ENCODE measurements around the gene CAMK2G. TPM values are rescaled to one million over a fixed set of nuclear protein-coding genes. Genes with fewer than 3 reads are reported as not detected.
"Not testable (repeated sequence)": the region's sequence is repeated elsewhere in the genome, so short reads cannot be mapped to it uniquely, and the experiment has no call there.

Gene CAMK2G
- total RNA-seq, 4 donors from 2014 or later = 10.6 to 35.8 (median 15.6) TPM

DNA sequence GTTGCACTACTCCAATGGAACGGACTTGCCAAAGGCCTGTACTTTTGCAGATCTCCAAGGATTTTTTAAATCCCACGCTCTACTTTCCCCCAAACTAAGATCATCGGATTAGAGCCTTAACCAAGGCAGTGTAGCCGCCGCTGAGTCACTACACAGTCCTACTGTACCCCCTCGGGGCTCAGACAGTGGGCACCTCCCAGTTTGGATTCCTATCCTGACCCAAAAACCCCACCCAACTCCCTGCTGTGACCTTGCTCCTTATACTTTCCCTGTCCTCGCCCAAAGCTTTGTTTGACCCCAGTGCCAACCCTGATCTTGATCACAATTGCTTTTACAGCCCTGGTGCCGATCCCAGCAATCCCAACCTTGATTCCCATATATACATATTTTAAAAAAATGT is 19.1 kb upstream of the CAMK2G start:
- TF ChIP-seq, protein P1, sequence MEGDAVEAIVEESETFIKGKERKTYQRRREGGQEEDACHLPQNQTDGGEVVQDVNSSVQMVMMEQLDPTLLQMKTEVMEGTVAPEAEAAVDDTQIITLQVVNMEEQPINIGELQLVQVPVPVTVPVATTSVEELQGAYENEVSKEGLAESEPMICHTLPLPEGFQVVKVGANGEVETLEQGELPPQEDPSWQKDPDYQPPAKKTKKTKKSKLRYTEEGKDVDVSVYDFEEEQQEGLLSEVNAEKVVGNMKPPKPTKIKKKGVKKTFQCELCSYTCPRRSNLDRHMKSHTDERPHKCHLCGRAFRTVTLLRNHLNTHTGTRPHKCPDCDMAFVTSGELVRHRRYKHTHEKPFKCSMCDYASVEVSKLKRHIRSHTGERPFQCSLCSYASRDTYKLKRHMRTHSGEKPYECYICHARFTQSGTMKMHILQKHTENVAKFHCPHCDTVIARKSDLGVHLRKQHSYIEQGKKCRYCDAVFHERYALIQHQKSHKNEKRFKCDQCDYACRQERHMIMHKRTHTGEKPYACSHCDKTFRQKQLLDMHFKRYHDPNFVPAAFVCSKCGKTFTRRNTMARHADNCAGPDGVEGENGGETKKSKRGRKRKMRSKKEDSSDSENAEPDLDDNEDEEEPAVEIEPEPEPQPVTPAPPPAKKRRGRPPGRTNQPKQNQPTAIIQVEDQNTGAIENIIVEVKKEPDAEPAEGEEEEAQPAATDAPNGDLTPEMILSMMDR (IDR thresholded peaks at IDR 0.05) = no peak
- DNase-seq (ENCODE audit: low spot score) = no peak
- ATAC-seq (ENCODE audit: low FRiP score) = no peak

DNA sequence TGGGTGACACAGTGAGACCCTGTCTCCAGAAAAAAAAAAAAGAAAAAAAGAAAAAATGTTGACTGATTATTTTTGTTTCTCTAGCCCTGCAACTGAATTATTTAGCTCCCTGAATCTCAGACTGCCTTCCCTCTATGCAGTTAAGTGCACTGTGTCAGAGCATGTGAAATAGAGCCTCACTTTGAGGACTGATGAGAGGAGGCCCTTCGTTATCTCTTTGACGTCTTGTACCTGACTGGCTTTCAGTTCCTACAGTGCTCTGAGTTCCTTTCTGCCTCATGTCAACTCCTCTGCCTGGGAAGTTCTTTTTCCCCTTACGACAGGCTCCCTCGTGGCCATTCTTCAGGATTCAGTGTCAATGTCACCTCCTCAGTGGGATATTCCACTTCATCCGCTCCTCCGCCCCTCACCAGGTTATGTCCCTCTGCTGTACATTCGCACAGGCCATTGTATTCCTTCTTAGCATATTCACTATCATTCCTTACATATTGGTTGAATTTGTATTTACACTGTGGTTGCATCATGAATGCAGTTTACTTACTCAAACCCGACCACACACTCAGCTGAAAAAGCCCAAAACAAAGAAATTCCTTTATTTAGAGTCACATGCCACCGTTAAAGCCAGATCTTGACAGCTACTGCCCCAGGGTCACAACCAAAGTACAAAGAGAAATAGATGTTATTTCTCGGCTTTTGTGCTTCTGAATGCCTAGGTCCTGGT is 18.1 kb upstream of the CAMK2G start:
- DNase-seq (ENCODE audit: low spot score) (no peak), ATAC-seq (ENCODE audit: low FRiP score) (no peak)
- TF ChIP-seq, protein P1 (IDR thresholded peaks at IDR 0.05) = no peak

DNA sequence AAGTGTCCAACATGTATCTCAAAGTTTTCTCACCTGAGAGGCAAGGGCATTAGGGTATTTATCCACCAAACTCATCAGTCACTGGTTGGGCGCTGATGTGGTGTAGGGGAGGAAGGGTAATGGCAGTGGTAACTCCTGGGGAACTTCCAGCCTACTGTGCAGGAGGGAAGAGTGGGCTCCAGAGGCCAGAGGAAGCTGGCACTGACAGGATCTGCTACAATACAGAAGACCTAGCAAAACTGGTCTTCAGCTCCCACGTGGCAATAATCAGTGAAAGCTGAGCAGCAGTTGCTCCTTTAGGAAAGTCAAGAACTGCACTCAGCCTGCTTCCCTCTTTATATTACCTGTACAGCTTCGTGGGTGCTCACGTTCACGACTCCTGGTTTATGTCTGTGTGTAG is 17.2 kb upstream of the CAMK2G start:
- no peak for ATAC-seq (ENCODE audit: low FRiP score)
- TF ChIP-seq, protein P1 (IDR thresholded peaks at IDR 0.05) = no peak
- no peak for DNase-seq (ENCODE audit: low spot score)

DNA sequence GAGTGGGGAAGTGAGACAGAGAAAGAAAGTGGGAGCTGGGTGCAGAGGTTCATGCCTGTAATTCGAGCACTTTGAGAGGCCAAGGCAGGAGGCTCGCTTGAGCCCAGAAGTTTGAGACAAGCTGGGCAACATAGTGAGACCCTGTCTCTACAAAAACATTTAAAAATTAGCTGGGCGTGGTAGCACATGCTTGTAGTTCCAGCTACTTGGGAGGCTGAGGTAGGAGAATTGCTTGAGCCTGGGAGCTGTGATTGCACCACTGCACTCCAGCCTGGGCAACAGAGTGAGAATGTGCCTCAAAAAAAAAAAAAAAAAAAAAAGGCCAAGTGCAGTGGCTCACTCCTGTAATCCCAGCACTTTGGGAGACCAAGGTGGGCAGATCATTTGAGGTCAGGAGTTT is 16.5 kb upstream of the CAMK2G start:
- not testable (repeated sequence) for DNase-seq (ENCODE audit: low spot score); ATAC-seq (ENCODE audit: low FRiP score)

DNA sequence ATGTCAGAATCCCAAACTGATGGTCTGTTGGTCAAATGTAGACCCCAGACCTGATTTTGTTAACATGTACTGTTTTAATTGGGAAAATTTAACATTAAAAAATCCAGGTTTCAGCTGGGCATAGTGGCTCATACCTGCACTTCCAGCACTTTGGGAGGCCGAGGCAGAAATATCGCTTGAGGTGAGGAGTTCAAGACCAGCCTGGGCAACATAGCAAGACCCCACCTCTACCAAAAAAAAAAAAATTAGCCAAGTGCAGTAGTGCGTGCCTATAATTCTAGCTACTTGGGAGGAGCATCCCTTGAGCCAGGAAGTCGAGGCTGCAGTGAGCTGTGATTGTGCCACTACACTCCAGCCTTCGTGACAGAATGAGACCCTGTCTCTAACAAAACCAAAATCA is 15.9 kb upstream of the CAMK2G start:
- DNase-seq (ENCODE audit: low spot score) = no peak
- TF ChIP-seq, protein P1 (IDR thresholded peaks at IDR 0.05) = no peak
- ATAC-seq (ENCODE audit: low FRiP score) = no peak

DNA sequence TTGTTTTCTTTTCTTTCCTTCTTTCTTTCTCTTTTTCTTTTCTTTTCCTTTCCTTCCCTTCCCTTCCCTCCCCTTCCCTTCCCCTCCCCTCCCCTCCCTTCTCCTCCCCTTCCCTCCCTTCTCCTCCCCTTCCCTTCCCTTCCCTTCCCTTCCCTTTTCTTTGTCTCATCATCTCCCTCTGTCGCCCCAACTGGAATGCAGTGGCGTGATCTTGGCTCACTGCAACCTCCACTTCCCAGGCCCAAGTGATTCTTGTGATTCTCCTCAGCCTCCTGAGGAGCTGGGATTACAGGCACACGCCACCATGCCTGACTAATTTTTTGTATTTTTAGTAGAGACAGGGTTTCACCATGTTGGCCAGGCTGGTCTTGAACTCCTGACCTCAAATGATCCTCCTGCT is 15.1 kb upstream of the CAMK2G start:
- not testable (repeated sequence) for DNase-seq (ENCODE audit: low spot score); ATAC-seq (ENCODE audit: low FRiP score)

DNA sequence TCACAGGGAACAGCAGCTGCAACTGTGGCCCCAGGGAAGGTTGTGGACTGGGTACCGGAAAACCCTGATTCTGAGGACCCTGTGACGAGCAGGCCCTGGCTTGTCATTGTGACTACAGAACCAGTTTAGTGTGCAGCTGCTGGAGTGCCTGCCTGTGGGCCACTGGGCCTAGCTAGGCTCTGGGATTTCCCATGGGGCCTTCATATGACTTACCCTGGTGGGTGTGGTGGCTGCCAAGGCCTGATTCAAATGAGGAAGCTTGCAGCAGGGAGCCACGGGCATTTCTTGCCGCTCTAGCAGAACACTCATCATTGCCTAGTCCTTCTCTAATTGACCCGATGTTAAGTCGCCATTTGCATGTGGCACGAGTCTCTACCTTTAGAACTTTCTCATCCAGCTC is 14.7 kb upstream of the CAMK2G start:
- DNase-seq (ENCODE audit: low spot score) = no peak

DNA sequence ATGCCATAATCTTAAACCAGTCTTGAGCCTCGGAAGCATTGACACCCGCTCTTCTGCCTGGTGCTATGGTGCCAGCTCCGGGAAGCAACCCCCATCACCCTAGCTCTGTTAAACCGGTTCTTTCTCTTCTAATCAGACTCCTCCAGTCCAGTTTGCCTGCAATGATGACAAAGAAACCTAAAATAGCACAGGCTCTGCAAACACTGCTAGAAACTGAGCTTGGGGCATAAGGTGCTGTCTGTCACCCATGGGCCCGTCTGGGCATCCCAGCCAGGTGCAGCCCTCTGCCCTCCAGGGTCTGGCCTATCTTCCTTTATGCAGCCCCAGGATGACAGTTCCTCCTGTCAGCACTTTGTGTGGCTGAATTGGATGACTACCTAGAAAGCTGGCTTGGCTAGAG is 14.2 kb upstream of the CAMK2G start:
- DNase-seq (ENCODE audit: low spot score) (no peak), ATAC-seq (ENCODE audit: low FRiP score) (no peak)
- TF ChIP-seq, protein P1 (IDR thresholded peaks at IDR 0.05) = no peak

More for the DNA sequence above, 14.7 kb upstream of the CAMK2G start:
- TF ChIP-seq, protein P1 (IDR thresholded peaks at IDR 0.05) = no peak
- ATAC-seq (ENCODE audit: low FRiP score) = peak; percentile 21

All from omental fat pad (tissue), 4 donors.